HepG2 (cell line): ENCODE measurements around the gene NPTXR.

ENCODE experiments used
- ATF3 ChIP-seq: sonication (generic); formaldehyde crosslinking; IDR thresholded peaks from 2 replicates; pipeline ENCODE4 v1.4.0; 2020; ENCODE audit warnings: missing genetic modification reagents
- CCAR2 ChIP-seq: fragments of 200-400 bp; formaldehyde crosslinking; optimal IDR thresholded peaks from 2 replicates; pipeline ENCODE3; 2018; ENCODE audit warnings: low read depth, mild to moderate bottlenecking, low read length, moderate library complexity
- GMEB1 ChIP-seq: sonication (generic); formaldehyde crosslinking; IDR thresholded peaks from 2 replicates; pipeline ENCODE4 v1.5.1; 2020; ENCODE audit warnings: missing genetic modification reagents, mild to moderate bottlenecking, borderline replicate concordance
- IRF1 ChIP-seq: sonication (generic); formaldehyde crosslinking; IDR thresholded peaks from 2 replicates; pipeline ENCODE4 v1.4.0; 2020; ENCODE audit warnings: low read depth, mild to moderate bottlenecking, missing genetic modification reagents
- MAFF ChIP-seq: IDR thresholded peaks from 2 replicates; pipeline ENCODE4 v1.6.1; 2011; ENCODE audit warnings: low read depth, low read length, improper control_type of control experiment
- SNRNP70 ChIP-seq: fragments of 200-400 bp; formaldehyde crosslinking; IDR thresholded peaks from 2 replicates; pipeline ENCODE4 v1.6.1; 2017; ENCODE audit warnings: mild to moderate bottlenecking, low read depth, low read length, moderate library complexity
- ZBTB4 ChIP-seq: sonication (generic); formaldehyde crosslinking; IDR thresholded peaks from 2 replicates; pipeline ENCODE4 v1.4.0; 2020; ENCODE audit warnings: missing genetic modification reagents, mild to moderate bottlenecking, borderline replicate concordance
- ZFP1 ChIP-seq: IDR thresholded peaks from 2 replicates; pipeline ENCODE4 v1.6.1; 2016
- ZNF740 ChIP-seq: sonication (generic); formaldehyde crosslinking; IDR thresholded peaks from 2 replicates; pipeline ENCODE4 v1.4.0; 2020; ENCODE audit warnings: missing genetic modification reagents
- ZSCAN30 ChIP-seq: sonication (generic); formaldehyde crosslinking; IDR thresholded peaks from 2 replicates; pipeline ENCODE4 v1.5.0; 2020; ENCODE audit warnings: mild to moderate bottlenecking, missing genetic modification reagents

- no peak for TF ChIP-seq ZNF740 (CRISPR knock-in tag)
- TF ChIP-seq CCAR2 = no peak
- no peak for TF ChIP-seq ZFP1 (CRISPR knock-in tag)
- TF ChIP-seq ZSCAN30 = no peak
- no peak for TF ChIP-seq MAFF
- TF ChIP-seq IRF1 (CRISPR knock-in tag) = no peak
- no peak for TF ChIP-seq GMEB1 (CRISPR knock-in tag)
- TF ChIP-seq ATF3 (CRISPR knock-in tag) = no peak
- TF ChIP-seq SNRNP70 = no peak
- TF ChIP-seq ZBTB4 (CRISPR knock-in tag) = no peak
Measured at GRCh38 chr22:38784856-38785255, 59.0 kb downstream of the NPTXR start.
